ENCODE data around the gene SUCNR1.
"Not testable (repeated sequence)": the region's sequence is repeated elsewhere in the genome, so short reads cannot be mapped to it uniquely, and the experiment has no call there.

SUCNR1 gene

DNA sequence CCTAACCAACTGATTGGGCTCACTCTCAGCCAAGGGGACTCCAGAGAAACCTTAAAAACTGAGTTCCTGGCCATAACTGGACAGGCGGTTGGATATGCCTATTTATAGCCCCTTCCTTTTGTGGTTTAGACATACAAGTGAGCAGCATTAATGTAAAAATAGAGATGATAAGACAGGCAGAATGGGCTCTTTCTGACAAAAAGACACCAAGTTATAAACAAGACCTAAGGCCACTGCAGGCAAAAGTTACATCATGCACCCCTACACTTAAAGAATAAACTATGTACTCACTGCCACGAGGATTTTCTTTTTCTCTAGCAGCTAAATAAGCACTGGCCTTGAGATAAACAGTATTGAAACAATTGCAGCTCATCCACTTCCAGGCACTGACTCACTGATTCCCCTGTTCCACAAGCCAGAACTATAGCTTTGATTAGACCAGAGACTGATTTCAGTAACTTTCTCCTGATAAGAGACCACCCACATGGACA lies 30.1 kb downstream of the SUCNR1 start:
- DNase-seq: no peak

DNA sequence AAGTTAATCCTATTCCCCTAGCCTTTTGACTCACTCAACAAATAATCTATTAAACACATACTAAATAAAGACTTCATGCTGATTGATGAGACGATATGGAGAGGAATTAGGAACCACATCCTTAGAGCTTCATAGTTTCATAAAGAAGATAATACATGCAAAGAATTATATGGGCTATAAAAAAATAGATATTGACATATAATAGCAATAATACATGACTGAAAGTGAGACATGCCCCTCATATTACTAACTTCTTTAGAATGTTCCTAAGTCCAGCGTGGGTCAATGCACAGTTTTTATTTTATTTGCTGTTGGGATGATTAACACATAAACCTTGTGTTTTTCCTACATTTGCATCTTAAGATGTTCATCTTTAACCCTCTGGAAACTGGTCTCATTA lies 32.2 kb downstream of the SUCNR1 start:
- no peak for DNase-seq

DNA sequence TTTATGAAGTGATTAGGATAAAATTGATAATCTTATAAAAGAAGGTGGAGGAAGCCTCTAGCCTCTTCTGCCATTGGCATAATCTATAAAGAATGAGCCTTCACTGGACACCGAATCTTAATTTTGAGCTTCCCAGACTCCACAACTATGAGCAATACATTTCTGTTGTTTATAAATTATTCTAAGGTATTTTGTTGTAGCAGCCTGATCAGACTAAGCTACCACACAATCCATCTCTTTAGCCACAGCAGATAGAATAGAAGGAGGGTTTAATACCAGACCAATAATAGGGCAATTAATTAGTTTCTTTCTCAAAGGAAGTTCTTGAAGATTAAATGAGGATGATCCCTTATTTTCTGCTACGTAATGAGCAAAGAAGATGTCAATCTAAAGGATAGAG lies 33.3 kb downstream of the SUCNR1 start:
- DNase-seq: no peak

DNA sequence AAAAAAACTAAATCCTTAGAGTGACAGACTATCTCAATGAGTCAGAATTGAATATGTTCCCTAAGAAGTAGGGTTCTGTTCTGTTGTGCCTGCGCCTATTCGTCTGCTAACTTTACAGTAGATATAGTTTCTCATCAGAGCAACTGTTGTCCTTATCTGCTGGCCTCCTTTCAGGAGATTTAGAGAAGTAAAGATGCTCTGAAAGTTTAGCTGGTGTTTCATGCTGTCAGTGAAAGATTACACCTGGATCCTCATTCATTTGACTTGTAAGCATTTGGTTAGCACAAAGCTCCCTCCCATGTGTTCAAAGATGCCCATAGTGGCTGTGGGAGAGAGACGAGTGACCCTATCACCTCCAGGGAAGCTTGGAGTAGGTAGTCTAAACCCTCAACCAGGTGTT lies 35.0 kb downstream of the SUCNR1 start:
- DNase-seq: no peak

DNA sequence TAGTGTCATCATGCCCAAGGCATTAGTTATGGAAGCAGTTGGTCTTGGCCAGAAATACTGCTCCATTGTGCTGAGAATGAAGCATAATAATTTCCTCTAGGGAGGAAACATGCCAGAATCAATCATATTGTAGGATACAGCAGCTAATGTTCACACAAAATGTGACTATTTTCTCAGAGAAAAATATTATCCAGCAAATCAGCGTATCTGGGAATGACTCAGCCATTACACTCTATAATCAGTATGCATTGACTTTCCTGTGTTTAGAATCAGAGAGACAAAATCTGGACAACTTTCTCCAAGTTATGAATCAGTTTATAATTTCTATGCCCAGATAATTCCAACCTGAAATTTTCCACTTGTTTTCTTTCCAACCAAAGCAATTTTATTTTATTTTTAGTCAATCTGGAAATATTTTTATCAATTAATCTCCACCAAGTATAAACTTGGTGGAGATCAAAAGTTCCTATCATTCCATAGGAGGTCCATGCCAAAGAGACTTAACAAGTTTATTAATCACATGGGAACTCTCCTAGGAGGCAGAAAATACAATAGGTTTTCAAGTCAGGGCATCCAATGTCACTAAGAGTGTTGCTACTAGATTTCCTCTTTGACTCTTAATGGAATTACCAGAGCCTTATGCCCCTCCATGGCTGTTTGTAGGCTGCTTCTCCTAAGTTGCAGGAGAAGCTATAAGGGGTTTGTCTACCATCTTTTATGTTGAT lies 36.4 kb downstream of the SUCNR1 start:
- no peak for DNase-seq

DNA sequence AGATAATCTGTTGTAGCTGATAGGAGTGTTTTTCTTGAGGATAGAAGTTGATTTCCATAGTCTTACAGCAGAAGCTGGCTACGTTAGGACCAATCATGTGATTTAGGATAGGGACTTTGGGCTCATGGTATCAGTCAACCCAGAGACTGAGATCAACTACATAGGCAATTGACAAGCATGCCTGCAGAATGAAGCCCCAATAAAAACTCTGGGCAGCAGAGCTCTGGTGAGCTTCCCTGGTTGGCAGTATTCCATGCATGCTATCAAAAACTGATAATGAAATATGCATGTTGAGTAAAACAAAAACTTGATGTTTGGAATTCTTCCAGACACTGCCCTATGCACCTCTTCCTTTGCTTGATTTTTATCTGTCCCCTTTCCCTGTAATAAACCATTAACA lies 38.0 kb downstream of the SUCNR1 start:
- no peak for DNase-seq

DNA sequence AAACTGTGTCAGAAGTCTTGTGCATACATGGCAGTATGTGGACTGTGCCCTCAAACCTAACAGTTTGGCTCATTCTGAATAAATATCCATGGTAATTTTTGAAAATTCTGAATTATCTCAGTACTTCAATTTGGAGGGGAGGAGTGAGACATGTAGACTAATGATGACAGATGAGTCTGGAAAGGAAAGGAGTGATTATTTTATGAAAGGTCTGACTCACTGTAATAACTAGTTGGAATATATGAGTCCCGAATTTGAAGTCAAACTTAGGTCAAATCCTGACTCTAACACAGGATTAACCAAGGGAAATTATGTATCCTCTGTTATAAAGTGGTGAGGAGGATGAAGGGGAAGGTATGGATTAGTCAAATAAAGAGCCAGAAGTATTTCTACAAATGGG lies 38.6 kb downstream of the SUCNR1 start:
- DNase-seq: no peak

DNA sequence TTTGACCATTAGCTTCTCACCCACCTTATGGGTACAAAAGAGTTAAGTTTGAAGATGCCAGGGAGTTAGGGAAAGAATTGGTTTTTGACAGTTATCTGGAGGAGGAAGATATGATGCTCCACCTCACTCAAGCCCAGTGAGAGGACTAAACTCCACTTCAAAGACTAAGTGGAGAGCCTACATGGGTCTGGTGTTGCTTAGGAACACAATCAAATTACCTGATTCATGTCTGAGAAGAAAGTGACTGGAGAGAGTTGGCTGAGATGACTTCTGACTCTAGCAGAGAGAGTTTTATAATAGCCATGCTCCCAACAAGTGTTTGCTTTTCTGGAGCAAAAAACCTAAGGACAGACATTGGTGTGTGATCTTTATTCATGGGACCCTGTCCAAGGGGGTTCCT lies 43.3 kb downstream of the SUCNR1 start:
- no peak for DNase-seq

DNA sequence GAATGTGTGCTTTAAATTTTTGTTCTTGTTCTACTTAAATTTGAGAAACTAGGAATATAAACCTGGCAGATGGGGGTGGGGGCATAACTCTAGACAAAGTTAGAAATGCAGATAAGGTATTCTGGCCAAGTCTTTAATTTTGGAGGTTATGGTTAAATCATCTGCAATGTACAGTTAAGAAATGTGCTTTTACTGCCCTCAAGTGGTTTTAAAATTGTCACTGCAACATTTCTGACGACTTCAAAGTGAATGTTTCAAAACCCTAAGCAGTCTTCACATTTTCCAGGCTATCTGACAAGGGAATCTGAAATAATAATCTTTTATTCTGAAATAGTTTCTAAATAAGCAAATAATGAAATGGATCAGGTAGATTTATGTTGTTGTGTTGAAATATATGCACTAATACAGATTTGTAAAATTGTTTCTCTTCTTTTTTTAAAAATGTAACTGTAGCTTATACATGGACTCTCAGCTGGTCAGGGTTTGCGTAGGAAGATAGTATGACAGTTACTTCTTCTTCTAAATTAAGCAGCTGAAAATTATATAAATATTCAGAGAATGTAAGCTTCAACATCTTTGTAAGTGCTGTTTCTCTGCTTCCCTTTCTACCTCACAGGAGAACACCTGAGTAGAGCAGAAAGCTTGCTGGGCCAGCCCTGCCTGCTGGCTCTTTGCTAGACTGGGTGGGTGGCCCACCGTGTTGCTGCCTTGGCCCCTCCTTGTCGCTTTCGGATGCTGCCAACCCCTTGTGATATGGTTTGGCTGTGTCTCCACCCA lies 45.0 kb downstream of the SUCNR1 start:
- DNase-seq: peak; percentile 42

DNA sequence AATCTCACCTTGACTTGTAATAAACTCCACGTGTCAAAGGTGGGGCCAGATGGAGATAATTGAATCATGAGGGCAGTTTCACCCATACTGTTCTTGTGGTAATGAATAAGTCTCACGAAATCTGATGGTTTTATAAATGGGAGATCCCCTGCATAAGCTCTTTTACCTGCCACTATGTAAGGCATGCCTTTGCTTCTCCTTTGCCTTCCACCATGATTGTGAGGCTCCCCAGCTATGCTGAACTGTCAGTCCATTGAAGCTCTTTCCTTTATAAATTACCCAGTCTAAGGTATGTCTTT lies 45.5 kb downstream of the SUCNR1 start:
- no peak for DNase-seq

DNA sequence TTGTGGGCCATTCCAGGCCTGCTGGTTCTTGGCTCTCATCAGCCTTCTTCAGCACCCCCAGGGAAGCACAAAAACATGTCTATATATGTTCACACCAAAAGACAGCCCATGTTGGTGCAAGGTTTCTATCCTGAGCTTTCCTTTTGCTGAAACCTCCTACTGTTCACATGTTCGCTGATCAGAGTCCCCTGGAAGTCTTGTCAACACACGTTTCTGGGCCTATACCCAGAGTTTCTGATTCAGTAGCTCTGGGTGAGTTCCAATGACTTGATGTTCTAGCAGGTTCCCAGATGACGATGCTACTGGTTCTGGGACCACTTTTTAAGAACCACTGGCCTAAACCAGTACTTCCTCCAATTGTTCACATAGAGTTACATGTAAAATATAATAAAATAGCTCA lies 46.0 kb downstream of the SUCNR1 start:
- no peak for DNase-seq

DNA sequence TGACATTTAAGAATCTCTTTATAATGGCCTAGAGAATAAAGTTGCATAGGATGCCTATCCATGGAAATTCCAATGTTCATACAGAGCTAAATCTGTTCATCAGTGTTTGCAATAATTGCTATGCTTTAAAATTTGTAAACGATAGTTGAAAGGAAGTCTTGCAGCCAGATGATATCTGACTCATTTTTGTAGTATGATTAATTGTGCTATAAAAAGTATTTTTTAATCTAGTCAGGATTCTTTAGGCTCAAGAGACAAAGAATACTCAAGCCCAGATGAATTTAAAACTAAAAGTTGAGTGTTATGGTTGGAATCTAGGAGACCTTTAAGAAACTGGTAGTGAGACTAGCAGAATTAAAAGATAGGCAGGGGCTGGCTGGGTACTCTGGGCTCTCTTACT lies 50.5 kb downstream of the SUCNR1 start:
- DNase-seq: no peak

DNA sequence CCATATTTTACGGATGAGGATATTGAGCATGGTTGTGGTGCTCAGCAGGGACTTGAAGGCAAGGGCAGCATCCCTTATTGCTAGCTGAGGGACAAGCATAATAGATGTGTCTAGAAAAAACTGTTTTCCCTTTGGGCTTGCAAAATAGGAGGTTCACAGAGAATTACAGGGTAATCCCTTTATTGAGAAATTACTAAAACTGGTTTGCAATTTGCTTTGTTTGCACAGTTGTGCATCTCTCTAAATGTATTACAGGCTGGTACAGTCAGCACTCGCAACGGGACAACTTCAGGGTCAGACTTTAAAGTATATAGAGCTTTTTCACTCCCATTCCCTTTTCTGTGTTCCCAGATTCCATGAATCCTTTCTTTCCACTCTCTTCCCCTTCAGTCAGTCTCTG lies 51.3 kb downstream of the SUCNR1 start:
- DNase-seq: no peak

DNA sequence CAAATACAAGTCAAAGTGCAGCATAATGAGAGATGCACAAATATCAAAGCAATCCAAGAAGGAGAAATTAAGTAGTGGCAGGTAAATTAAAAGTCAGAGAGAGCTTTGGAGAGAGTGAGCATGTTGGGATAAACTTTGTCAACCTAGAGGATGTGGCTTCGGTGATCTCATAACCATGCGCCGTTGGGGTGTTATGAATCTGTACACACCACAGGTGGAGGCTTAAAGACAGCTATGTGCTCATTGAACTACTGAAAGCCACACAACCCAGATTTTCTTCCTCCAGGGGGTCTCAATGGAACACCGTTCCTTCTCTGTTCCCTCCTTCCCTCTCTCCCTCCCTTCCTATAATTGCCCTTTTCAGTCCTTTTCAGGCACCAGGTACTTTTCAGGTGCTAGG lies 52.0 kb downstream of the SUCNR1 start:
- DNase-seq: no peak

DNA sequence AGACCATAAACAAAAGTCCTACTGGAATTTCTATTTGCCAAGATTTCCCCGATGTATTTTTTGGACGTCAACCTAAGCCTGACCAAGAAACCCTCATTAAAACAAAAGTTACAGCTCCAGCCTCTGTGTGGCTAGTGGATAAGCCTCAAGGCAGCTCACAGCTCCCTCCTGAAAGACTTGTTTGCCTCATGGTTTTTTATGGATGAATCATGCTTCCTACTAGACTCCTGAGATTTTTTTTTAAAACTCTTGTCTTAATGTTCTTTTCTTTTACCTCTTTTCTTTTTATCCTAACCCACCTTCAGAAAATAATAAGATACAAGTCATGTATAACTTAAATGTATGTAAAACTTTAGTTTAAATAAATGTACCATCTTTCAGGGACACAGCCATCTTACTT lies 52.4 kb downstream of the SUCNR1 start:
- DNase-seq: no peak

DNA sequence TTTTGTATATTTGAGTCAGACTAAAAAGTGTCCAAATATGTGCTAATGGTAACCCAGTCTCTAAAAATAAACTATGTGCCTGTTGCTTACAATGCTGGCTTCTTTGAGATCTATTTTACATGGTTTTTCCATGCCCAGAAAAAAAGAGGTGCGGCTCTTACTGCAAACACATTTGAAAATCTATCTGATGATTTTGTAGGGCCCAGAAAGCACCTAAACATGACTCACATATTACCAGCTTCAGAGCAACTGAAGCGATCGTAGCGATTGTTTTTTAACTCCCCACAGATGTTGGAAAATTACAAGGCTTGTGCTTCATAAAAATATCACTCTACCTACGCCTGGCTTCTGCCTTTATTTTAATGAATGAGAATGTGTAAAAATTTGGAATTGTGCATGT lies 53.5 kb downstream of the SUCNR1 start:
- DNase-seq: no peak

DNA sequence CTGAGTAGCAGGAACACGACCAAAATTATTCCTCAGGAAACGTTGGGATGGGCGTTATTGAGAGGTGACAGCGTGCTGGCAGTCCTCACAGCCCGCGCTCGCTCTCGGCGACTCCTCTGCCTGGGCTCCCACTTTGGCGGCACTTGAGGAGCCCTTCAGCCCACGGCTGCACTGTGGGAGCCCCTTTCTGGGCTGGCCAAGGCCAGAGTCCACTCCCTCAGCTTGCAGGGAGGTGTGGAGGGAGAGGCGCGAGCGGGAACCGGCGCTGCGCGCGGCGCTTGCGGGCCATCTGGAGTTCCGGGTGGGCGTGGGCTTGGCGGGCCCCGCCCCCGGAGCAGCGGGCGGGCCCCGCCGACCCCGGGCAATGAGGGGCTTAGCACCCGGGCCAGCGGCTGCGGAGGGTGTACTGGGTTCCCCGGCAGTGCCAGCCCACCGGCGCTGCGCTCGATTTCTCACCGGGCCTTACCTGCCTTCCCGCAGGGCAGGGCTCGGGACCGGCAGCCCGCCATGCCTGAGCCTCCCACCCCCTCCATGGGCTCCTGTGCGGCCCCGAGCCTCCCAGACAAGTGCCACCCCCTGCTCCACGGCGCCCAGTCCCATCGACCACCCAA lies 54.6 kb downstream of the SUCNR1 start:
- DNase-seq: not testable (repeated sequence)

DNA sequence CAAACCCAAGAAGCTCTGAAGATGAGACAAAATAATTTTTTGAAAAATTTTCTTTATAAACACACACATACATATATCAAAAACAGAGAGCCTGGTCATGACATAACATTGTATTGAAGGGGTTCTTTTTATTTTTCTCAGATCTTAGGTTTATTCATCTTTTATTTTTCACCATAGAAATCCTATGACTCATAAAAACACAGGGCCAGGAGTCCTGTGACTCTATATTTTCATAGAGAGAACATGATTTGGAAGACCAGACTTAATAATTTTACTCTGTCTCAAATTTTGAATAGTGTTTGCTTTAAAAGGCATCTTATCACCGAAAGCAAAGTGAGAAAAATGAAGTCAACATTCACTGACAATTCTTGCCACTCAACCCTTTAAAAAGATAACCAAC lies 57.7 kb downstream of the SUCNR1 start:
- DNase-seq: no peak

DNA sequence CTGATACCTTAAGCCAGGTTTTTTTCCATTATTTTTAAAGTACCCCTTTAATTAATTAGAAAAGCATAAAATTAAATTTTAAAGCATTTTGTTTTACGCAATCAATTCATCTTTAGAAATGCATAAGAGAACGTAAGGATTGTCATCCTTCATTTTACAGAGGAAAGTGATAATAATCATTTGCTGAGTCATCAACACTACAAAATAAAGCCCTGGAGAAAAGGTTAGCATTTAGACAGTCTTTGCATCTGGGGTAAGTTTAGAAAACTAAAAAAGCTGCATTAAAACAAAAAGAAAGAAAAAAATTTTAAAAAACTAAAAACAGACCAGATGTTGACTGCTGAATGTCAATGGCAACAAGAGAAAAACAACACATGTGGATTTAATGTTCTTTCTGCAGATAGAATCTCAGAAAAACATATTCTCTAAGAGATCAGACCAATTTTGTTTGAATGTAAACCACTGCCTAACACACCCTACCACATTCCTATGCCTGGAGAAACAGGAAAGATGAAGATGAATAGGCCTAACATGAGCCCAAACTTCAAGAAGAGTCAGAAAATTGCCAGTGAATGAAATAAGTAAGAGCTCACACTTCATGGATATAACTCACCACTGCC lies 59.9 kb downstream of the SUCNR1 start:
- DNase-seq: no peak
